ENCODE results near the gene CRX.
A peak's percentile ranks its signal among the peaks of the same experiment; 100 is the strongest.
"Not testable (repeated sequence)": the region's sequence is repeated elsewhere in the genome, so short reads cannot be mapped to it uniquely, and the experiment has no call there.

Gene CRX

DNA sequence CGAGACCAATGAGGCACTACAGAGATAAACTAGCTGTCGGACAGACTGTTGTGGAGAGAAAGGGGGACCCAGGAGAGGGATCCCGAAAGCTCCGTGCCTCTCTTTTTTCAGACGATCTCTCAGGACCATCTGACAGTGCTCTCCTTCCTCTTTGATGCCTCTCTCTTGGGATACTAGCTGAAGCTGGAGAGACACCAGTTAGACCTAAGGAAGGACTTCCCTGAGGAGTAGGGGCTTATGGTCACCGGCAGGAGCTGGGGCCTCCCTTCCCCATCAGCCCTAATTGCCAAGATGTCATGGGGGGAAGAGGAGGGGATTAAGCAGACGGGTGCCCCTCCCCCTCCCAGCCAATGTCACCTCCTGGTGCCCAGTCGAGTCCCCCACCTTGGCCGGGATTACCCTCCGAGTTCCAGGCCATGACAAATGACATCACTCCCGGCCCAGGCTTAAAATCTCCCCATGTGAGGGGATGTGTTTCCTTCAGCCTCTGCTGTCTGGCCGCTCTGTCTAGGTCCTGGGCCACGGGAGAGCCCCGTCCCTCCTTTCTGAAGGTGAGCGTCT is at the start of gene CRX:
Gene CRX (plus strand): TSS at position 478 of the 561 bp plus-strand sequence. CDS start 12,507 bp downstream, outside the sequence.
- peak; percentile 41 for DNase-seq

DNA sequence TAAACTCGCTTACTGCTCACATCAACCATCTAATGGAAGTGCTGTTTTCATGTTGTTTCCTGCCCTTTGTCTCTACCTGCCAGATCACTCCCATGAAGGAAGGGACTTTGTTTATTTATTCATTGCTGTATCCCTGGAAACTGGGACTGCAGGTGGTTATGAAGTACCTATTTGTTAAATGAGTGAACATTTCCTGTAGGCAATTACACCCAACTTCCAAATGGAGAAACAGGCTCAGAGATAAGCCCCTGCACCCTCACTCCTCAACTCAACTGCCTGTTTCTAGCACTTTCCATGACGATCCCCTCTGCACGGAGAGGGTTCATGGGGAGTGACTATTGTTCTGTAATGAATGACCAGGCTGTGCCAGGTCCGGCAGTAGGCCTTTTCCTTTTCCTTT is 45.2 kb upstream of the CRX start:
- no peak for DNase-seq

DNA sequence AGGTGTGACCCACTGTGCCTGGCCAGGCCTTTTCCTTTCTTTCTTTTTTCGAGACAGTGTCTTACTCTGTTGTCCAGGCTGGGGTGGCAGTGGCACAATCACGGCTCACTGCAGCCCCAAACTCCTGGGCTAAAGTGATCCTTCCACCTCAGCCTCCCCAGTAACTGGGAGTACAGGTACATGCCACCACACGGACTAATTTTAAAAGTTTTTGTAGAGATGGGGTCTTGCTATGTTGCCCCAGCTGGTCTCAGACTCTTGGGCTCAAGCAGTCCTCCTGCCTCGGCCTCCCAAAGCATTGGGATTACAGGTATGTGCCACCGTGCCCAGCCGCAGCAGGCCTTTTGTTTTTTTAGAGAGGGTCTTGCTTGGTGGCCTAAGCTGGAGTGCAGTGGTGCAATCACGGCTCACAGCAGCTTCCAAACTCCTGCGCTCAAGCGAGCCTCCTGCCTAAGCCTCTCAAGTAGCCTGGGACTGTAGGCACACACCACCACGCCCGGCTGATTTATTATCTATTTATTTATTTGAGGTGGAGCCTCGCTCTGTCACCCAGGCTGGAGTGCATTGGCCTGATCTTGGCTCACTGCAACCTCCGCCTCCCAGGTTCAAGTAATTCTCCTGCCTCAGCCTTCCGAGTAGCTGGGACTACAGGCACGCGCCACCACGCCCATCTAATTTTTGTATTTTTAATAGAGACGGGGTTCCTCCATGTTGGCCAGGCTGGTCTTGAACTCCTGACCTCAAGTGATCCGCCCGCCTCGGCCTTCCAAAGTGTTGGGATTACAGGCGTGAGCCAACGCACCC is 44.3 kb upstream of the CRX start:
- not testable (repeated sequence) for DNase-seq

DNA sequence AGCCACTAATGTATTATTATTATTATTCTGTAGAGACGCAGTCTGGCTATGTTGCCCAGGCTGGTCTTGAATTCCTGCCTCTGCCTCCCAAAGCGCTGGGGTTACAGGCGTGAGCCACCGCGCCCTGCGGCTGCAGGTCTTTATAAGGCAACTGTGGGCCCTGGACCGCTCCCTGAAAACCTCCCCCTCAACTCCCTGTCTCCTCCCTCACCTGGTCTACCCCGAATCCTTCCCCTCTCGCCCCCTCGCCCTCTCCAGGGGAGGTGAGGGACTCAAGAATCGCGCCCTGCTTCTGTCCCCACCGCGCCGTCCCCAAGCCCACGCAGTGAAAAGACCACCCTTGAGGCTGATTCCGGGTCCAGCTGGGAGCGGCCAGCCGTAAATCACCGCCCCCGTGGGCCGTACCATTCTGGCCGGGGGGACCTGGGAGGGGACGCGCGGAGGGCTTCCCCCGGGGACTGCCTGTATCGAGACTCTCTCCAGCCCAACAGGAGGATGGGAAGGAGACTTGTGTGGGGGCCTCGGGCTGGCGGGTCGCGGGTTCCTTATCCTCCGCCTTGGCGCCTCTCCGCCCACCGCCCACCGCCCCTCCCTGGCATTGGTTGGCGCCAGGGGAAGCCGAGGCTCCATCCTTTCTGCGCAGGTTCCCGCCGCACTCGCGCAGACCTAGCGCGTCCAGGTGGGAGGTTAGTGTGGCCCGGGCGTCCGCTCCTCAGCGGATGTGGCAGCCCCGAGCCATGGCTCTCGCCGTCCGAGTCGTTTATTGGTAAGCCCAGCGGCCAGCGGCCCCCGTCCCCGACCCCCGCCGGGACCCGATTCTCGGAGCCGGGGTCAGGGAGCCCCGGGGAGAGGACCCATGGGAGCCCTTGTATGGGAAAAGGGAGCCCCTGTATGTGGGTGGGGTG is 43.4 kb upstream of the CRX start, which contains the start of gene SELENOW:
Gene SELENOW (plus strand): TSS at position 655 of the 905 bp plus-strand sequence. CDS start 83 bp downstream, at position 738.
- peak; percentile 94 for DNase-seq

DNA sequence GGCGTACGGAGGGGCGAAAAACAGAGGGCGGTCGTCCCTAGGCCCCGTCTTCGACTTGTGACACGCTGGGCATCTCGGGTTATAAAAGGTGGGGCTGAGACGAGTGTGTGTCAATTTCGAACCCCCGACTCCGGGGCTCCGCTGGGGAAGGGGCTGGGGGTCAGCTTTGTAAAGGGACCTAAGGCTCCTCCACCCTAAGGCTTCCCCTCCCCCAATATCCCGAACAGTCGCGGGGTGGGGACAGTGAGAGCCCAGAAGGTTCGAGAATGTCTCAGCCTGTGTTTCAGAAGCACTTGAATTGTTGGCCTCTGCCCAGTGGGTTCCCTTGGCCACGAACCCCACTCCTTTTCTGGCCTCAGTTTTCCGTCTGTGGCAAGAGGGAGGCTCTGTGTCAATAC is 42.8 kb upstream of the CRX start:
- no peak for DNase-seq

DNA sequence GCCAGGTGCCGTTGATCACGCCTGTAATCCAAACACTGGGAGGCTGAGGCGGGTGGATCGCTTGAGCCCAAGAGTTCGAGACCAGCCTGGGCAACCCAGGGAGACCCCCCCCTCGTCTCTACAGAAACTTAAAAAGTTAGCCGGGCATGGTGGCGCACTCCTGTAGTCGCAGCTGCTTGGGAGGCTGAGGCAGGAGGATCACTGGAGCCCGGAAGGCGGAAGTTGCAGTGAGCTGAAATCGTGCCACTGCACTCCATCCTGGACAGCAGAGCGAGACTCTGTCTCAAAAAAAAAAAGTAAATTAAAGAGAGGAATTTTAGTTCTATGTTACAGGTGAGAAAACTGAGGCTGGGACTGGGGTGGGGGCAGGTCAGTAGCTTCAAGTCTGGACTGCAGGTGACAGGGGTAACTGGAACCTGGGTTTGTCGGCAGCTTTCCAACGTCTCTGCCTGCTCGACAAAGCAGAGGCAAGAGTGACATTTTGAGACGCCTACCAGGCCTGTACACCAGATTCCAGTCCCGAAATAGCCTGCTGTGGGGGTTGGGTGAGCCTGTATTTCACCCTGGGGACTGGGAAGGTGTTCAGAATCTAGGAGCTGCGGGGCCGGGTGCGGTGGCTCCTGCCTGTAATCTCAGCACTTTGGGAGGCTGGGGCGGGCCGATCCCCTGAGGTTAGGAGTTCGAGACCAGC is 42.1 kb upstream of the CRX start:
- no peak for DNase-seq

DNA sequence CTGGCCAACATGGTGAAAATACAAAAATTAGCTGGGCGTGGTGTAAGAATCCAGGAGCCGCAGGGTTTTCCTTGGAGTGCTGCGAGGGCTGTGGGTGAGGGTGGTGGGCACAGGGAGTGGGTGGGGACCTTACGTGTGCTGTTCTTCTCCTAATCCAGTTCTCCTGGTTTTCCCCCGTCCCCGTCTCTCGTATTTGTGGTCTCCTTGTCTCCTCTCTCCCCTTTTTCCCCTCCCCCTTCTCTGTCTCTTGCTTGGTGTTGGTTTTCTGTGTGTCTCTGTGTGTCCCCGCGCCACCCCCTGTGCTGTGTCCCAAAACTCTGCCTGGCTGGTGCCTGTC is 41.6 kb upstream of the CRX start:
- no peak for DNase-seq

DNA sequence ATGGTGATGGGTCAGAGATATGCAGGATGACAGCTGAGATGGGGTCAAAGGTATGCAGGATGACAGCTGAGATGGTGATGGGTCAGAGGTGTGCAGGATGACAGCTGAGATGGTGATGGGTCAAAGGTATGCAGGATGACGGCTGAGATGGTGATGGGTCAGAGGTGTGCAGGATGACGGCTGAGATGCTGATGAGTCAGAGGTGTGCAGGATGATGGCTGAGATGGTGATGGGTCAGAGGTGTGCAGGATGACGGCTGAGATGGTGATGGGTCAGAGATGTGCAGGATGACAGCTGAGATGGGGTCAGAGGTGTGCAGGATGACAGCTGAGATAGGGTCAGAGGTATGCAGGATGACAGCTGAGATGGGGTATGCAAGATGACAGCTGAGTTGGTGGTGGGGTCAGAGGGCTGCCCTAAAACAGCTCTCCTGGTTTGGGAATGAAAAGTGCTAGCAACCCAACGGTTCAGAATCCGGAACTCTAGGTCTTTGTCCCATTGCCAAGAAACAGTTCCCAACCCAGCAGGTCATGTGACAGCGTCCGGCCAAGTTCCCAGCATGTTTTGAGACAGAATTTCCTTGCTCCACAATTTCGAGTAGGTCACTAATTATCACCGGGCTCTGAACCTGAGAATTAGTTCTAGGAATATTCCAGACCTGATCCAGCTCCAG is 40.0 kb upstream of the CRX start:
- DNase-seq, result no peak

DNA sequence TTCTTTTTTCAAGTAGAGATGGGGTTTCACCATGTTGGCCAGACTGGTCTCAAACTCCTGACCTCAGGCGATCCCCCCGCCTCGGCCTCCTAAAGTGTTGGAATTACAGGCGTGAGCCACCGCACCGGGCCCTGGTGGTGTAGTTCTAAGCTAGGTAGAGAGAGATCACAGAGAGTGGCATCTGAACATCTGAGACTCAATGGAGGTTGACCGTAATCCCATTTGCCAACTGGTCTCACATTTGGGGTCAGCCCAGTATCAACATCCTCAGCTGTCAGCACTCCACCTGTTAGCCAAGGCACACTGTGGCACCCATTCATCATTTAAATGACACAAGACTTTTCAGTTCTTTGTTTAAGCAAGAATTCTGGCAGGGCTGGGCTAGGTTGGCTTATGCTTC is 35.2 kb upstream of the CRX start:
- DNase-seq, result no peak

DNA sequence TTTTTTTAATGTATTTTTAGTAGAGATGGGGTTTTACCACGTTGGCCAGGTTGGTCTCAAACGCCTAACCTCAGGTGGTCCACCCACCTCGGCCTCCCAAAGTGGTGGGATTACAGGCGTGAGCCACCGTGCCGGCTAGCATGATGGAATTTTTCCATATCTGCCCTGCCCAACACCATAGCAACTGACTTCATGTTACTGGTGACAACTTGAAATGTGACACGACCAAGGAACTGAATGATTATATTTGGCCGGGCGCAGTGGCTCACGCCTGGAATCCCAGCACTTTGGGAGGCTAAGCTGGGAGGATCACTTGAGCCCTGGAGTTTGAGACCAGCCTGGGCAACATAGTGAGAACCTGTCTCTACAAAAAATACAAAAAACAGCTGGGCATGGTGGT is 34.4 kb upstream of the CRX start:
- DNase-seq, result not testable (repeated sequence)

DNA sequence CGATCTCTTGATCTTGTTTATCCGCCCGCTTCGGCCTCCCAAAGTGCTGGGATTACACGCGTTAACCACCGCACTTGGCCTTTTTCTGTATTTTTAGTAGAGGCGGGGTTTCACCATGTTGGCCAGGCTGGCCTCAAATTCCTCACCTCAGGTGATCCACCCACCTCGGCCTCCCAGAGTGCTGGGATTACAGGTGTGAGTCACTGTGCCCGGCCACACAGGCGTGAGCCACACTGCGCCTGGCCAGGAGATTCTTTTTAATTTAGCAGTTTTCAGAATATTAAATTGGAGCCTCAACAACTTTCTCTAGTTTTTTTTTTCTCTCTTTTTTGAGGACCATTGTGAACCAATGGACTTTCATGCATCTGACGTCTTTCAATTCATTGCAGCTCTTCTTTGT is 31.9 kb upstream of the CRX start:
- not testable (repeated sequence) for DNase-seq

DNA sequence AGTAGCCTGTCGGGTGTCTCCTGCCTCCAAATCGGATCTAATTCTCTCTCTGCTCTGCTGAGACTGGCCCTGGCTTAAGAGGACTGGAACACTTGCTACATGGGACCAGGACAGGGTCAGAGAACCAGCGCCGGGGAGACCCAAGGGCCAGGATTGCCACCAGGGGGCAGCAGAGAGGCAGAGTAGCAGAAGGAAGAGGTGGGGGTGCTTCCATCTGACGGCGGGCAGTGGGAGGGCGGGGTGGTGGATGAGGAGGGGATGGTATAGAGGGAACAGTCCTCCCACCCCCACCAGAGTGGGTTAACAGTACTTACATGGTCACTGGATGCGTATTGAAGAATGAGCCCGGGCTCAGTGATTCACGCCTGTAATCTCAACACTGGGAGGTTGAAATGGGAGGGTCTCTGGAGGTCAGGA is 31.3 kb upstream of the CRX start:
- peak; percentile 89 for DNase-seq

DNA sequence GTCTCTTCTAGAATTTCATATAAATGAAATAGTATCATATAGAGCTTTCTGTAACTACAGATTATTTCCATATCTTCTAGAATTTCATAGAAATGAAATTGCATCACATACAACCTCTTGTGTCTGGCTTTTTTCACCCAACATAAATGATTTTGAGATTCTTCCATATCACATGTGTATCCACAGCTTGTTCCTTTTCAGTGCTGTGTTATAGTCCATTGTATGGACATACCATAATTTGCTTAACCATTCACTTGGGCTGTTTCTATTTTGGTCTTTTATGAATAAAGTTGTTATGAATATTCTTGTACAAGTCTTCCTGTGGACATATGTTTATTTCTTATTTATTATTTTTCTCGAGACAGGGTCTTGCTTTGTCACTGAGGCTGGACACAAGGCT is 29.1 kb upstream of the CRX start:
- no peak for DNase-seq

DNA sequence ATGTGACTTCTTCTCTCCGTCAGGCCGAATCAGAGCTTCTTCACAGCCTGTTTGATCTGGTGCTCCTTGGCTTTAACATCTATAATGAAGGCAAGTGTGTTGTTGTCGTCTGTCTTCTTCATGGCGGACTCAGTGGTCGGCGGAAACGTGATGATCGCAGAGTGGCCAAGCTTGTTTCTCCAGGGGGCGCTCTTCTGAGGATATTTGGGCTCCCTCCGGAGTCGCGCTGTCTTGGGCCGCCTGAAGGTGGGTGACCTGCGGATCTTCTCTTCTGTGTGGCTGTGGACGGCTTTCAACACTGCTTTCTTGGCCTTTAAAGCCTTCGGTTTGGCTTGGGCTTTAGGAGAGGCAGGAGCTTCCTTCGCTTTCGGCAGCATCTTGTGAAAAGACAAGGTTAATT is 27.2 kb upstream of the CRX start:
- no peak for DNase-seq

DNA sequence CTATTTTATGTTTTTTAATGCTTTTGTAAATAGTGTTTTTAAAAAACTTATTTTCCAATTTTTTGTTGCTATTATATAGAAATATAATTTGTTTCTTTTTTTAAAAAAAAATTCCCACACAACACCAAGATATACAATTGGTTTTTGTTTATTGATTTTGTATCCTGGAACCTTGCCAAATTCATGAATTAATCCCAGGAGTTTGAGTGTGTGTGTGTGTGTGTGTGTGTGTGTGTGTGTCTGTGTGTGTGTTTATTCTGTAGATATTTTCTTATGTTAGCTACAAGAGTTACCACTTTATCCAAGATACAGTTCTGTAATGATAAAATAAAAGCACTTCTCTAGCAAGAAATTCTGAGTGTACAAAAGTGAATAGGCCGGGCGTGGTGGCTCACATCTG is 25.0 kb upstream of the CRX start:
- DNase-seq, result no peak

DNA sequence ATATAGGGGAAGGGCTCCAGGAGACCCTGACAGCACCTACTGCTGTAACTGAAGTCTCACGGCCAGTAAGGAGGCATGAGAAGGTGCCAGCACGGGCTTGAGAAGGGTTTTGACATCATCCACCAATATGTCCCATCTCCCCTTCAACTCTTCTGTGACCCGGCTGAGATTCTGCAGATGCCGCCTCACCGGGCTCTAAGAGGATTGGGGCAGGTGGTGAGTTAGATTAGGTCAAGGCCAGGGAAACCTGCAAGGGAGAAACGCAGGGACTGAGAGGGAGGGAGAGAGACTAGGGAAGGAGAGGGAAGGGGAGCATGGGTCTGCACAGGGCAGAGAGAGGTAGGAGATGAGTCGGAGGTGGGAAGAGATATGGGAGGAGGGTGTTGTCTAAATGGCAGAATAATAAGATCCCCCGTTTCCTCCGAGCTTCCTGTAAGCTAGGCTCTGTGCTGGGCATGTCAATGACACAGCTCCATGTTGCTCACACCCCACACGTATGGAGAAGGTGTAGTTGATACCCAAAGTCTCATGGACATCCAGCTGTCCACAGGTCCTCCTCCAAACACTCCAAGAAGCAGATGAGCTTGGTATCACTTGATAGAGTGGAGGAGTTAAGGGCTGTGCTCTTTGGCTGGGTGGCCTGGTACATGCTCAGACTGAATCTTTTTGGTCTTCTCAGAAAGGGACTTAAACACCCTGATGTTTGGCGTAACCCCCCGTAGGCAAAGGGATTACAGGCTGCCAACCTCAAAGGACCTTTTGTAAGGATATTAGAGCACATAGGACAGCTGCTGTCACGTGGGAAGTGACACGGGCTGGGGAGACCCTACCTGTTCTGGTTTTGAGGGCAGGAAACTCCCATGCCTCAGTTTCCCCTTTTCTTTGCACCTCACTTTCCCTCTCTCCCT is 23.5 kb upstream of the CRX start:
- DNase-seq, result no peak

DNA sequence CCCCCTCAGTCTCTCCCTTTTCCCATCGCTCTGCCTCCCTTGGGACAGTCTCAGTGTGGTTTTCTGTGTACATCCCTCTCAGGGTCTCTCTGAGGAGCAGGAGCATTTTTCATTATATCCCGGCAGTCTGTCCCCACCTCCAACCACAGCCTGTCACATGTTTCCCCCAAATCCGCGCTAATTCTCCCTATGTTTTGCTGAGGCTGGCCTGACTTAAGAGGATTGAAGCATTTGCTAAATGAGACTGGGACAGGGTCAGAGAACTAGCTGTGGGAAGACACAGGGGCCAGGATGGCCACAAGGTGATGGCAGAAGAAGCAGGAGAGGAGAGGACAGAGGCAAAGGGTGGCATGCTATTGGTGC is 22.9 kb upstream of the CRX start:
- no peak for DNase-seq

DNA sequence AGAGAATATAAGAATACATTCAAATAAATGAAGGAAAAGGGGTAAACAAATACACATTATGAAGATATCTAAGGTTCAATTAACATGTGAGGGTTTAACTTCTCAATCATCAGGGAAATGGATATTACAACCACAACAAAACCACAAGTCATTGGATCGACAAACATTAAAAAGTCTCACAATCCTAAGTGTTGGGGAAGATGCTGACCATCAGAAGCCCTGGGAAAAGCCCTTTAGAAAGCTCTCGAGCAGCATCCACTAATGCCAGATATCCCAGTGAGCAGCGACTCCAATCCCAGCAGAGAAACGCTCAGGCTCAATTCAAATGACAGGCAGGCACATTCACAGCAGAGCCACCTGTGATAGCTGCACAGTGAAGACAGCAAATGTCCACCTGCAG is 20.5 kb upstream of the CRX start:
- DNase-seq, result no peak

DNA sequence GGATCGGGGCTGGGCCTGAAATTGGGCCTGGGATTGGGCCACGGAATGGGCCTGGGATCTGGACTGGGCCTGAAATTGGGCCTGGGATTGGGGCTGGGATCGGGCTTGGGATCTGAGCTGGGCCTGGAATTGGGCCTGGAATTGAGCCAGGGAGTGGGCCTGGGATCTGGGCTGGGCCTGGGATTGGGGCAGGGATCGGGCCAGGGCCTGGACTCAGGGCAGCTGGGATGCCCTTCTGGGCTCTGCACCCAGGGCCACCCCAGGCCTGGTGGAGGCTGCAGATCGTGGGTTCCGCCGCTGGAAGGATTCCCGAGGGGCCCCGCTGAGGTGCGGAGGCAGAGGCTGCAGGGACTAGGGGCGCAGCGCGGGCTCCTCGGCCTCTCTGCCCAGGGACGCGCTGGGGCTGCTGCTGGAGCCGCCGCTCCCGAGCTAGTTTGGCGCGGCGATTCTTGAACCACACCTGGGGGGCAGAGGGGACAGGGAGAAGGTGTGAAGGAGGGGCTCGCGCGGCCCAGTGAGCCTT is 19.2 kb upstream of the CRX start:
- no peak for DNase-seq

DNA sequence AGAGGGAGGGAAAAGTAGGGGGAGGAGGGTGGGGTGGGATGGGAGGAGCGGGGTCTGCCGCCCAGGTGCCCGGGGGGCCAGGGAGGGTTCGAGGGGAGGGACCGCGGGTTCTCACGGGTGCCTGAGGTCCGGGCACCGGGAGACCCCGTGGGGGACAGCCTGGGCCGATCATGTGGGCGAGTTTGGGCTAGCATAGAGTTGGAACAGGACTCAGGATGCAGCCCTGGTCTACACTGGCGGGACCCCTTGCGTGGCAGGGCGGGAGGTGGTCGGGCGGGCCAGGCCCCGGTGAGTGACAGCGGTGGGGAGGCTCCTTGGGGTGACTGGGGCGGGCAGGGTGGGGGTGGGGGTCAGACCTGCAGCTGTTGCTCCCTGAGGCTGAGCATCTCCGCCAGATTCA is 18.6 kb upstream of the CRX start:
- not testable (repeated sequence) for DNase-seq

DNA sequence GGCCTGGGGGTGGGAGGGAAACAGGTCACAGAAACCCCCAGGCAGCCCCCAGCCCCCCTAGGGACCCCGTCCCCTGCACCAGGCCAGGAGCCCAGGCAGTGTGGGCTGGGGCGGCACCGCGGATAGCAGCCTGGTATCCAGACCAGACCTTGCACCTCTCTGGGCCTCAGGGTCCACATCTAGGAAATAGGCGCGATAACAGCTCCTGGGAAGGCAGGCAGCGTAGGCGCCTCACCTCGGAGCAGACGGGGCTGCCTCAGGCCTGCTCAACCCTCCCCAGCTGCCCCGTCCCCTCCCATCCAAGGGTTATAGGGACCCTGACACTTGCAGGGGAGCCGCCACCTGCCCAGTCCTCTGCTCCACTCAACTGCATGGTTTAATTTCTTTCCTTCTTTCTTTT is 18.1 kb upstream of the CRX start:
- not testable (repeated sequence) for DNase-seq

Data from eye (tissue), 1 donor.